H1 (cell line): ENCODE results near the gene ZNF575. TPM values are rescaled to one million over a fixed set of nuclear protein-coding genes. Genes with fewer than 3 reads are reported as not detected.

Experiments
- GTF2F1 ChIP-seq: IDR thresholded peaks from 2 replicates; pipeline ENCODE4 v1.6.1; 2012; ENCODE audit warnings: low read depth, low read length, improper control_type of control experiment, borderline replicate concordance
- KDM4A ChIP-seq: IDR thresholded peaks from one replicate; pipeline ENCODE4 v1.7.1; 2012; ENCODE audit warnings: low read depth, mild to moderate bottlenecking, moderate library complexity, low read length, inconsistent platforms; ENCODE audit not compliant: severe bottlenecking
- KDM5A ChIP-seq: fragments of 200-600 bp; IDR thresholded peaks from 2 replicates; pipeline ENCODE4 v1.7.1; 2012; ENCODE audit warnings: mild to moderate bottlenecking, low read length, inconsistent platforms, mixed read lengths
- POU5F1 ChIP-seq: IDR thresholded peaks from 2 replicates; pipeline ENCODE4 v1.6.1; 2011; ENCODE audit warnings: low read depth, mild to moderate bottlenecking, low read length, moderate library complexity
- SIX5 ChIP-seq: IDR thresholded peaks from 2 replicates; pipeline ENCODE4 v1.6.1; 2011; ENCODE audit warnings: mild to moderate bottlenecking, low read depth, low read length
- SP1 ChIP-seq: IDR thresholded peaks from 2 replicates; pipeline ENCODE4 v1.6.1; 2011; ENCODE audit warnings: low read depth, low read length
- TBP ChIP-seq: IDR thresholded peaks from 2 replicates; pipeline ENCODE4 v1.6.1; 2011; ENCODE audit warnings: low read depth, low read length, improper control_type of control experiment
- ZNF274 ChIP-seq: IDR thresholded peaks from 2 replicates; pipeline ENCODE4 v1.7.0; 2012; ENCODE audit warnings: low read length, borderline replicate concordance; ENCODE audit errors: extremely low read depth
- polyA plus RNA-seq, 7 experiments: library from polyadenylated mRNA; depleted of rRNA in 3 of 7; stranded (reverse) in 5 of 7; unstranded in 2 of 7; fragments of >200 nt in 5 of 7; fragments of 200-250 nt in 2 of 7; gene quantifications; 1 replicate in 5 of 7; 2 replicates in 1 of 7; 4 replicates in 1 of 7; pipeline versions ENCODE4 v1.2.1 to v1.2.3, GENCODE V29; 2011 to 2013; ENCODE audit warnings: missing spikeins in 2 of 7, mixed read lengths in 2 of 7
- total RNA-seq: library from RNA; stranded (reverse); fragmentation: NEBNext Ultra II Directional; extraction: Animal tissue kit (Norgen Biotek cat#: 25700); gene quantifications from 2 replicates; pipeline ENCODE4 v1.2.1, GENCODE V29; 2021

The ZNF575 gene
- total and polyA plus RNA-seq, 2 of the 8 experiments (the other 6 are each of a cell fraction or from before 2014, with no cell fraction given), result 0.05 TPM; not detected in 1

DNA sequence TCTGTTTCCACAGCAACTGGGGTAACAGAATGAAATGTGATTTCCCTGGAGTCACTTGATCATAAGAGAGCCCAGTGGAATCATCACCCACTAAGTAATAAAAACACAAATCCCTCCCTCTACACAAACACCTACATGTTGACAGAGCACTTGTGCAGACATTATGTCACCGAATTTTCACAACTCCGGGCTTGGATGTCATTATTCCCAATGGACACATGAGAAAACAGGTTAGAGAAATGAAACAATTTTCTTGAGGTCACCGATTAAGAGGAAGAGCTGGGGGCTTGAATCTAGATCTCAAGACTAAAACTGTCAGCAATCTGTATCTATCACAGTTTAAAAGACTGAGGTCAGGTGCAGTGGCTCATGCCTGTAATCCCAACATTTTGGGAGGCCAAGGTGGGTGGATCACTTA lies 39.2 kb downstream of the ZNF575 start (continued):
- TF ChIP-seq SIX5 (no peak), SP1 (no peak), GTF2F1 (no peak), KDM5A (no peak), ZNF274 (no peak), KDM4A (no peak), TBP (no peak), POU5F1 (no peak)
- TF ChIP-seq, all 59 proteins: peak for 0
